ENCODE data around the gene AFMID.

GRCh38 chr17:78224231-78225087 lies 37.3 kb downstream of the AFMID start:
- TF ChIP-seq POLR2A (IDR thresholded peaks at IDR 0.05; ENCODE audit: insufficient read depth in 1 of 2, low read depth in 2 of 2, low read length in 2 of 2) (no peak), PRDM10 (CRISPR knock-in tag; IDR thresholded peaks at IDR 0.05; ENCODE audit: low read depth) (no peak), ZKSCAN8 (CRISPR knock-in tag; IDR thresholded peaks at IDR 0.05; ENCODE audit: borderline replicate concordance) (no peak), ZBTB14 (CRISPR knock-in tag; IDR thresholded peaks at IDR 0.05) (no peak), ZBTB26 (CRISPR knock-in tag; IDR thresholded peaks at IDR 0.05; ENCODE audit: borderline replicate concordance) (no peak), ZNF383 (CRISPR knock-in tag; IDR thresholded peaks at IDR 0.05; ENCODE audit: borderline replicate concordance) (no peak), NAIF1 (CRISPR knock-in tag; IDR thresholded peaks at IDR 0.05; ENCODE audit: borderline replicate concordance) (no peak), POLR2AphosphoS5 (IDR thresholded peaks at IDR 0.05; ENCODE audit: low read depth, low read length) (no peak), CTCF (CRISPR knock-in tag; IDR thresholded peaks at IDR 0.05) (no peak), ASH2L (IDR thresholded peaks at IDR 0.05; ENCODE audit: insufficient read length, low read depth, low read length) (no peak), SAFB2 (CRISPR knock-in tag; IDR thresholded peaks at IDR 0.05; ENCODE audit: borderline replicate concordance, low read depth) (no peak), HMGXB4 (CRISPR knock-in tag; IDR thresholded peaks at IDR 0.05; ENCODE audit: borderline replicate concordance in 1 of 2, low read depth in 1 of 2) (no peak), RAD21 (CRISPR knock-in tag; IDR thresholded peaks at IDR 0.05) (no peak)
- TF ChIP-seq, protein P1, sequence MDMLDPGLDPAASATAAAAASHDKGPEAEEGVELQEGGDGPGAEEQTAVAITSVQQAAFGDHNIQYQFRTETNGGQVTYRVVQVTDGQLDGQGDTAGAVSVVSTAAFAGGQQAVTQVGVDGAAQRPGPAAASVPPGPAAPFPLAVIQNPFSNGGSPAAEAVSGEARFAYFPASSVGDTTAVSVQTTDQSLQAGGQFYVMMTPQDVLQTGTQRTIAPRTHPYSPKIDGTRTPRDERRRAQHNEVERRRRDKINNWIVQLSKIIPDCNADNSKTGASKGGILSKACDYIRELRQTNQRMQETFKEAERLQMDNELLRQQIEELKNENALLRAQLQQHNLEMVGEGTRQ (IDR thresholded peaks at IDR 0.05; ENCODE audit: low read depth, low read length): no peak
- TF ChIP-seq, protein P1 (CRISPR knock-in tag; IDR thresholded peaks at IDR 0.05; ENCODE audit: borderline replicate concordance): no peak

All from HepG2 (cell line).